Measurements from ENCODE around the gene HDAC5. TPM values are rescaled to one million over a fixed set of nuclear protein-coding genes. Genes with fewer than 3 reads are reported as not detected.

The HDAC5 gene
- total and polyA plus RNA-seq, 2 of the 8 experiments (the other 6 are each of a cell fraction or from before 2014, with no cell fraction given), result 48.5 to 54.4 TPM

- TF ChIP-seq BACH1 (IDR thresholded peaks at IDR 0.05; ENCODE audit: low read length) (peak; percentile 52; the same call in 1 of the 2 replicates), JUN (IDR thresholded peaks at IDR 0.05; ENCODE audit: low read depth, low read length) (0 out of 2 replicates have a peak, but pooled peaks have one; percentile 31), SP1 (IDR thresholded peaks at IDR 0.05; ENCODE audit: low read depth, low read length) (peak; percentile 34; the same call in 1 of the 2 replicates), MAX (IDR thresholded peaks at IDR 0.05) (peak; percentile 80), POLR2A (IDR thresholded peaks at IDR 0.05; ENCODE audit: control extremely low read depth in 1 of 2, low read depth in 2 of 2, low read length in 2 of 2) (peak in 1 of 2 experiments; percentile 38; a peak in 2 of 3 replicates), JUND (IDR thresholded peaks at IDR 0.05; ENCODE audit: low read length) (peak; percentile 59; the same call in 1 of the 2 replicates), FOSL1 (IDR thresholded peaks at IDR 0.05; ENCODE audit: insufficient read depth, low read depth, low read length) (no peak), E2F6 (IDR thresholded peaks at IDR 0.05) (no peak), YY1 (IDR thresholded peaks at IDR 0.05; ENCODE audit: low read depth, low read length) (peak; percentile 67), BCL11A (IDR thresholded peaks at IDR 0.05; ENCODE audit: low read depth in 2 of 2, low read length in 2 of 2) (no peak), NANOG (IDR thresholded peaks at IDR 0.05; ENCODE audit: insufficient read depth, low read depth, low read length, poor library complexity, severe bottlenecking) (no peak), SIRT6 (IDR thresholded peaks at IDR 0.05; ENCODE audit: low read length) (no peak), POLR2AphosphoS5 (IDR thresholded peaks at IDR 0.05; ENCODE audit: low read depth, low read length) (peak; percentile 11; the same call in 1 of the 2 replicates), CTBP2 (IDR thresholded peaks at IDR 0.05; ENCODE audit: borderline replicate concordance, insufficient read depth, insufficient read length, low read length) (no peak), KDM1A (IDR thresholded peaks at IDR 0.05; ENCODE audit: borderline replicate concordance, low read length) (0 out of 2 replicates have a peak, but pooled peaks have one; percentile 58), SIX5 (IDR thresholded peaks at IDR 0.05; ENCODE audit: low read depth, low read length) (no peak), TEAD4 (IDR thresholded peaks at IDR 0.05; ENCODE audit: low read depth, low read length) (no peak), CEBPB (IDR thresholded peaks at IDR 0.05; ENCODE audit: low read depth, low read length) (peak; percentile 96), TAF7 (optimal IDR thresholded peaks at IDR 0.05; ENCODE audit: borderline replicate concordance, low read depth, low read length) (peak; percentile 46), TCF12 (IDR thresholded peaks at IDR 0.05; ENCODE audit: low read depth, low read length) (no peak), SIN3A (conservative IDR thresholded peaks at IDR 0.05 in 1 of 2, IDR thresholded peaks at IDR 0.05 in 1 of 2; ENCODE audit: low read depth in 1 of 2, low read length in 2 of 2) (peak in 1 of 2 experiments; percentile 70; a peak in 1 of 4 replicates), PHF8 (conservative IDR thresholded peaks at IDR 0.05; ENCODE audit: low read depth, low read length) (peak; percentile 67)
Observed at GRCh38 chr17:44123356-44124117, at the start of gene HDAC5 (continued).

All from H1 (cell line).